A549 (cell line): ENCODE measurements around the gene SLC23A3. TPM values are rescaled to one million over a fixed set of nuclear protein-coding genes. Genes with fewer than 3 reads are reported as not detected.

Experiments used
- ATAC-seq, 2 experiments: fragments of 200-7000 bp in 1 of 2; fragments of >200 bp in 1 of 2; cut with Nextera tagmentation in 1 of 2; cut with Tn5 transposase in 1 of 2; 3 replicates each; pipeline versions ENCODE4 v1.8.0 to v1.9.1; 2018 to 2020; ENCODE audit warnings: mild to moderate bottlenecking in 1 of 2, moderate library complexity in 1 of 2
- CTCF ChIA-PET: fragments of 300-600 bp; sonication (Branson Sonifier 250); formaldehyde crosslinking; extraction: SDS; loops from one replicate; lab custom pipeline; 2021; ENCODE audit warnings: antibody characterized with exemption, inconsistent platforms; lab: Yijun Ruan, JAX
- POLR2A ChIA-PET: fragments of 350-600 bp; formaldehyde crosslinking; extraction: SDS; loops from one replicate; lab custom pipeline; 2021; ENCODE audit warnings: antibody characterized with exemption, inconsistent platforms; lab: Yijun Ruan, JAX
- DNase-seq, 2 experiments: peaks; one replicate each; pipeline versions ENCODE4 v3.0.0 to v3.0.0-alpha.2; 2011 to 2016; ENCODE audit warnings: low read depth in 1 of 2, low spot score in 1 of 2
- FAIRE-seq: peaks from 2 replicates; lab custom pipeline; 2011; peaks lifted over from hg19 to GRCh38; lab: Jason Lieb, UNC
- H3K27ac ChIP-seq, 2 experiments: fragments of >200 bp; sonication (Bioruptor Twin); formaldehyde crosslinking; 3 replicates each; pipeline ENCODE4 v1.5.1; 2016 to 2017
- H3K4me1 ChIP-seq: fragments of >200 bp; sonication (Bioruptor Twin); formaldehyde crosslinking; 3 replicates; pipeline ENCODE4 v1.6.1; 2016
- H3K4me2 ChIP-seq: fragments of >200 bp; sonication (Bioruptor Twin); formaldehyde crosslinking; 3 replicates; pipeline ENCODE4 v1.6.1; 2016
- H3K4me3 ChIP-seq: fragments of >200 bp; sonication (Bioruptor Twin); formaldehyde crosslinking; 3 replicates; pipeline ENCODE4 v1.5.1; 2016
- H3K9me3 ChIP-seq: fragments of >200 bp; sonication (Bioruptor Twin); formaldehyde crosslinking; 3 replicates; pipeline ENCODE4 v1.6.1; 2016
- ATOH8 ChIP-seq: fragments of 250-450 bp; sonication (Bioruptor Pico); IDR thresholded peaks from 2 replicates; pipeline ENCODE4 v1.5.0; 2020; ENCODE audit warnings: low read depth, mild to moderate bottlenecking, moderate library complexity
- CBX2 ChIP-seq: fragments of 200-600 bp; sonication (generic); IDR thresholded peaks from 2 replicates; pipeline ENCODE4 v1.6.1; 2016; ENCODE audit warnings: low read depth, mild to moderate bottlenecking, borderline replicate concordance
- CTCF ChIP-seq: fragments of >200 bp; sonication (Bioruptor Twin); formaldehyde crosslinking; IDR thresholded peaks from 3 replicates; pipeline ENCODE4 v1.5.1; 2016
- EHF ChIP-seq: fragments of 250-450 bp; sonication (Bioruptor Pico); IDR thresholded peaks from 2 replicates; pipeline ENCODE4 v1.5.0; 2020; ENCODE audit warnings: mild to moderate bottlenecking
- ESRRA ChIP-seq: fragments of 150-350 bp; IDR thresholded peaks from 2 replicates; pipeline ENCODE4 v1.6.1; 2014; ENCODE audit warnings: mild to moderate bottlenecking, low read length, borderline replicate concordance
- FOSL2 ChIP-seq, 2 experiments: fragments of 450-650 bp in 1 of 2; fragments of >200 bp in 1 of 2; sonication (Bioruptor Twin) in 1 of 2; formaldehyde crosslinking; IDR thresholded peaks; 2 replicates each; pipeline versions ENCODE4 v1.5.0 to v1.6.1; 2016 to 2020; ENCODE audit warnings: mild to moderate bottlenecking in 1 of 2, moderate library complexity in 1 of 2
- FOXS1 ChIP-seq: fragments of 250-450 bp; sonication (Bioruptor Pico); IDR thresholded peaks from 2 replicates; pipeline ENCODE4 v1.5.0; 2020; ENCODE audit warnings: mild to moderate bottlenecking, moderate library complexity
- MAFK ChIP-seq: fragments of 450-650 bp; IDR thresholded peaks from 2 replicates; pipeline ENCODE4 v1.6.1; 2014; ENCODE audit not compliant: partially characterized antibody
- RAD21 ChIP-seq, 2 experiments: fragments of >200 bp in 1 of 2; sonication (Bioruptor Twin) in 1 of 2; formaldehyde crosslinking in 1 of 2; IDR thresholded peaks in 1 of 2; conservative IDR thresholded peaks in 1 of 2; 2 replicates in 1 of 2; 3 replicates in 1 of 2; pipeline ENCODE4 v1.6.1; 2012 to 2018; ENCODE audit warnings: inconsistent platforms in 1 of 2
- RNF2 ChIP-seq: fragments of 200-600 bp; sonication (generic); IDR thresholded peaks from 2 replicates; pipeline ENCODE4 v1.6.1; 2016; ENCODE audit warnings: low read depth, mild to moderate bottlenecking, antibody characterized with exemption, moderate library complexity, borderline replicate concordance
- SMC3 ChIP-seq: fragments of >200 bp; sonication (Bioruptor Twin); formaldehyde crosslinking; IDR thresholded peaks from 3 replicates; pipeline ENCODE4 v1.6.1; 2018; ENCODE audit warnings: inconsistent platforms
- SREBF2 ChIP-seq: fragments of 450-650 bp; IDR thresholded peaks from 2 replicates; pipeline ENCODE4 v1.6.1; 2014; ENCODE audit warnings: mild to moderate bottlenecking, moderate library complexity
- USF2 ChIP-seq: fragments of 450-650 bp; IDR thresholded peaks from 2 replicates; pipeline ENCODE4 v1.6.1; 2014; ENCODE audit warnings: antibody characterized with exemption
- ZFP36 ChIP-seq: fragments of 450-650 bp; IDR thresholded peaks from 2 replicates; pipeline ENCODE4 v1.6.1; 2014; ENCODE audit warnings: borderline replicate concordance; ENCODE audit not compliant: partially characterized antibody
- WGBS: methylation state at CpG from one replicate; pipeline ENCODE4 v1.1.6; 2017; ENCODE audit errors: missing lambda C conversion rate; 5-methylcytosine and 5-hydroxymethylcytosine counted together
- polyA plus RNA-seq, 4 experiments: library from polyadenylated mRNA; depleted of rRNA in 3 of 4; stranded (reverse); fragments of >200 nt; fragmentation: RNase III in 1 of 4; extraction: RNeasy Plus Mini Kit Qiagen cat#74134 plus additional on column Dnase treatment in 1 of 4; gene quantifications; 2 replicates in 3 of 4; 3 replicates in 1 of 4; pipeline ENCODE4 v1.2.3, GENCODE V29; 2011 to 2017

SLC23A3 gene
- polyA plus RNA-seq, 2 of the 4 experiments (the other 2 are of a cell fraction) = 0.39 to 0.90 TPM

GRCh38 chr2:219120082-219120481 lies 49.7 kb downstream of the SLC23A3 start:
- TF ChIP-seq USF2 = no peak
- TF ChIP-seq MAFK = no peak
- TF ChIP-seq FOXS1 (CRISPR knock-in tag) = no peak
- no peak for TF ChIP-seq RNF2

GRCh38 chr2:219119422-219120043 lies 50.3 kb downstream of the SLC23A3 start:
- H3K9me3 ChIP-seq = no peaks in the 10 kb centered on the region
- ChIA-PET POLR2A (no interaction called here), CTCF (interaction anchor here (0.6 to 12.0 kb wide), 51 partner anchors 8 to 243 kb away, joined by 3 to 173 read pairs (median 7); partner anchors contain the start of genes CRYBA2 and IHH)
- ATAC-seq (peak; percentile 83 to 96), DNase-seq (peak; percentile 45 to 62), FAIRE-seq (no peak)
- no peak for TF ChIP-seq FOSL2 (IDR thresholded peaks at IDR 0.05)
- no peak for TF ChIP-seq FOSL2 (CRISPR knock-in tag; IDR thresholded peaks at IDR 0.05)
- peak; percentile 86 for TF ChIP-seq SMC3
- TF ChIP-seq SREBF2 = no peak
- no peak for TF ChIP-seq ATOH8
- TF ChIP-seq CTCF = peak; percentile 83
- no peak for TF ChIP-seq FOXS1 (CRISPR knock-in tag)
- TF ChIP-seq EHF (CRISPR knock-in tag) = no peak
- TF ChIP-seq RAD21 (conservative IDR thresholded peaks at IDR 0.05 in 1 of 2, IDR thresholded peaks at IDR 0.05 in 1 of 2) = peak; percentile 81 to 84
- H3K4me3 ChIP-seq = no peak overlapping the region
- H3K27ac ChIP-seq = no peak overlapping the region
- H3K4me2 ChIP-seq = no peak overlapping the region
- H3K4me1 ChIP-seq = peaks cover 7% of the 10 kb centered on the region
- WGBS = 56% methylated on average over 7 of the region's 7 CpGs

More at GRCh38 chr2:219120082-219120481, 49.7 kb downstream of the SLC23A3 start:
- no peak overlapping the region for H3K27ac ChIP-seq
- no peak overlapping the region for H3K4me3 ChIP-seq
- CTCF ChIA-PET = interaction anchor here (0.6 to 12.0 kb wide), 51 partner anchors 8 to 244 kb away, joined by 3 to 173 read pairs (median 8); partner anchors contain the start of genes CRYBA2 and IHH
- H3K4me2 ChIP-seq = no peak overlapping the region
- FAIRE-seq (no peak), DNase-seq (no peak), ATAC-seq (no peak)
- peaks cover 12% of the 10 kb centered on the region for H3K4me1 ChIP-seq
- POLR2A ChIA-PET = no interaction called here
- no peaks in the 10 kb centered on the region for H3K9me3 ChIP-seq

GRCh38 chr2:219118504-219118903 lies 51.3 kb downstream of the SLC23A3 start:
- ChIA-PET POLR2A (no interaction called here), CTCF (interaction anchor here (0.8 to 12.0 kb wide), 23 partner anchors 13 to 242 kb away, joined by 3 to 173 read pairs (median 12); no protein-coding TSS in a partner anchor)
- no peaks in the 10 kb centered on the region for H3K4me1 ChIP-seq
- WGBS = 79% methylated on average over 12 of the region's 12 CpGs
- no peaks in the 10 kb centered on the region for H3K9me3 ChIP-seq
- no peak overlapping the region for H3K27ac ChIP-seq
- no peak overlapping the region for H3K4me3 ChIP-seq
- DNase-seq = no peak
- TF ChIP-seq ESRRA = no peak
- TF ChIP-seq ZFP36 = no peak
- TF ChIP-seq CBX2 = no peak
- ATAC-seq = no peak
- no peak overlapping the region for H3K4me2 ChIP-seq
- no peak for FAIRE-seq
